ENCODE measurements around the gene NOX3. TPM values are rescaled to one million over a fixed set of nuclear protein-coding genes. Genes with fewer than 3 reads are reported as not detected.

Gene NOX3
- total RNA-seq, 5 donors from 2014 or later (not counting 1 experiment from before 2014, with no cell fraction given): not detected

- Mint-ChIP-seq H3K36me3 (no peaks in the 10 kb centered on the region), H3K27ac (no peak overlapping the region), H3K27me3 (peaks cover 3 to 14% of the 10 kb centered on the region in 2 donors), H3K4me1 (peaks cover 5 to 7% (median 6%) of the 10 kb centered on the region in 3 donors), H3K9me3 (no peaks in the 10 kb centered on the region), H3K4me3 (no peak overlapping the region)
- Histone ChIP-seq H3K9me3 (no peaks in the 10 kb centered on the region), H3K27ac (ENCODE audit: low read length) (no peak overlapping the region), H3K27me3 (replicated peaks in 1 of 2; ENCODE audit: control insufficient read depth in 2 of 2, extremely low read depth in 1 of 2, insufficient read depth in 2 of 2, low read length in 1 of 2) (peaks cover 0 to 2% of the 10 kb centered on the region in 2 experiments), H3K36me3 (ENCODE audit: control insufficient read depth in 2 of 2, extremely low read depth in 1 of 2, insufficient read depth in 1 of 2, low read length in 1 of 2) (no peaks in the 10 kb centered on the region), H3K4me1 (ENCODE audit: control insufficient read depth in 1 of 2, extremely low read depth in 1 of 2, insufficient read depth in 2 of 2, low read length in 2 of 2) (peaks cover 0 to 2% of the 10 kb centered on the region in 2 experiments), H3K4me3 (ENCODE audit: control insufficient read depth in 1 of 2, extremely low read depth in 1 of 2, low read length in 1 of 2) (no peak overlapping the region)
- ChIA-PET CTCF (interaction anchor here in 1 of 2 donors (0.7 kb wide), 1 partner anchor 1886 kb away, joined by 4 read pairs; no protein-coding TSS in a partner anchor), POLR2A (interaction anchor here in 1 of 2 donors (0.6 kb wide), 1 partner anchor 30 kb away, joined by 4 read pairs; no protein-coding TSS in a partner anchor)
- ATAC-seq (replicated peaks in 1 of 4) (no peak), DNase-seq (no peak)
Measured at GRCh38 chr6:155447949-155448348, 7.7 kb downstream of the NOX3 start.

GRCh38 chr6:155444952-155445903 is 10.4 kb downstream of the NOX3 start:
- Mint-ChIP-seq H3K36me3 (no peaks in the 10 kb centered on the region), H3K4me3 (no peak overlapping the region), H3K27ac (no peak overlapping the region), H3K9me3 (no peaks in the 10 kb centered on the region), H3K4me1 (peaks cover 5 to 7% (median 6%) of the 10 kb centered on the region in 3 donors), H3K27me3 (peaks cover 3 to 7% of the 10 kb centered on the region in 2 donors)
- peaks cover 0 to 2% of the 10 kb centered on the region in 2 experiments for H3K27me3 ChIP-seq (replicated peaks in 1 of 2; ENCODE audit: control insufficient read depth in 2 of 2, extremely low read depth in 1 of 2, insufficient read depth in 2 of 2, low read length in 1 of 2)
- no peak overlapping the region for H3K27ac ChIP-seq (ENCODE audit: low read length)
- ATAC-seq (replicated peaks in 1 of 4) (no peak), DNase-seq (no peak)
- 51% methylated on average over 3 of the region's 9 CpGs for WGBS (ENCODE audit: insufficient coverage)
- peaks cover 0 to 2% of the 10 kb centered on the region in 2 experiments for H3K4me1 ChIP-seq (ENCODE audit: control insufficient read depth in 1 of 2, extremely low read depth in 1 of 2, insufficient read depth in 2 of 2, low read length in 2 of 2)
- H3K4me3 ChIP-seq (ENCODE audit: control insufficient read depth in 1 of 2, extremely low read depth in 1 of 2, low read length in 1 of 2): no peak overlapping the region
- H3K36me3 ChIP-seq (ENCODE audit: control insufficient read depth in 2 of 2, extremely low read depth in 1 of 2, insufficient read depth in 1 of 2, low read length in 1 of 2): no peaks in the 10 kb centered on the region
- ChIA-PET POLR2A (no interaction called here), CTCF (no interaction called here)
- no peaks in the 10 kb centered on the region for H3K9me3 ChIP-seq

DNA sequence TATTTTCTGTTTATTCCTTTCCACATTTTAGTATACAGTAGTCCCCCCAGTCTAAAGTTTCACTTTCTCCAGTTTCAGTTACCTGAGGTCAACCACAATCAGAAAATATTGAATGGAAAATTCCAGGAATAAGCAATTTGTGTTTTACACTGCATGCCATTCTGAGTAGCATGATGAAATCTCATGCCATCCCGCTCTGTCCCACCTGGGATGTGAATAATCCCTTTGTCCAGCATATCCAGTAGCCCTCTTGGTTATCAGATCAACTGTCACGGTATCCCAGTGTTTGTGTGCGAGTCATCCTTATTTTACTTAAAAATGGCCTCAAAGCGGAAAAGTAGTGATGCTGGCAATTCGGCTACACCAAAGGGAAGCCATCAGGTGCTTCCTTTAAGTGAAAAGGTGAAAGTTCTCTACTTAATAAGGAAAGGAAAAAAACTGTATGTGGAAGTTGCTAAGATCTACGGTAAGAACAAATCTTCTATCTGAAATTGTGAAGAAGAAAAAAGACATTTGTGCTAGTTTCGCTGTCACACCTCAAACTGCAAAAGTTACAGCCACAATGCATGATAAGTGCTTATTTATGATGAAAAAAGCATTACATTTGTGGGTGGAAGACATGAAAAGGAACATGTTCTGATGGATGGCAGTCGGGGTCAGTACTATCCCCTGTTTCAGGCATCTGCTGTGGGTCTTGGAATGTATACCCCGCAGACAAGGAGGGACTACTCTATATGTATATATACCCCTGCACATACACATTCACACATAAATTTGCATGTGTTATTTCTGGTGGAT is 11.3 kb downstream of the NOX3 start:
- Mint-ChIP-seq H3K27me3 (peaks cover 3 to 4% of the 10 kb centered on the region in 2 donors), H3K27ac (no peak overlapping the region), H3K4me1 (peaks cover 3 to 5% (median 5%) of the 10 kb centered on the region in 3 donors), H3K9me3 (no peaks in the 10 kb centered on the region), H3K4me3 (no peak overlapping the region), H3K36me3 (no peaks in the 10 kb centered on the region)
- ChIA-PET POLR2A (no interaction called here), CTCF (no interaction called here)
- no peaks in the 10 kb centered on the region for H3K4me1 ChIP-seq (ENCODE audit: control insufficient read depth in 1 of 2, extremely low read depth in 1 of 2, insufficient read depth in 2 of 2, low read length in 2 of 2)
- H3K36me3 ChIP-seq (ENCODE audit: control insufficient read depth in 2 of 2, extremely low read depth in 1 of 2, insufficient read depth in 1 of 2, low read length in 1 of 2): no peaks in the 10 kb centered on the region
- peaks cover 0 to 2% of the 10 kb centered on the region in 2 experiments for H3K27me3 ChIP-seq (replicated peaks in 1 of 2; ENCODE audit: control insufficient read depth in 2 of 2, extremely low read depth in 1 of 2, insufficient read depth in 2 of 2, low read length in 1 of 2)
- ATAC-seq (replicated peaks in 1 of 4): no peak
- no peaks in the 10 kb centered on the region for H3K9me3 ChIP-seq
- WGBS (ENCODE audit: insufficient coverage): 78% methylated on average over 1 of the region's 9 CpGs
- no peak overlapping the region for H3K27ac ChIP-seq (ENCODE audit: low read length)
- no peak overlapping the region for H3K4me3 ChIP-seq (ENCODE audit: control insufficient read depth in 1 of 2, extremely low read depth in 1 of 2, low read length in 1 of 2)
- DNase-seq: no peak

DNA sequence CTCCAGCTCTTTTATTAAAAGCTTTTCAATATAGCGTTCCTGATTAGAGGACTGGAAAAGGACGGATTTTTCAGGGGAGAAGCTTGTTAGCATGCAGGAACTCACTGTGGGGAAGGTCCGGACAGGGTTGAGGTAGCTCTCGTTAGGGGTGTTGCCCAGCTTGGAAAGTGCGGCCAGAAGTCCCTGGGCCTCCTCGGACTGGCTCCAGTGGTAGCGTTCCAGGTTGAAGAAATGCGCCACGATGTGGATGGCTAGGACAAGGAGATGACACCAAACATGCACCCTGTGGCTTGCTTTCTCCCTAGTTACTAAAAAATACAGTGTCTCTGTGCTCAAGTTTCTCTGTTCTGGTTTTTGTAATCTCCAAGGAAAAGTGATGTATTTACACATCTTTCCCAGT is 12.5 kb downstream of the NOX3 start:
- Histone ChIP-seq H3K36me3 (ENCODE audit: control insufficient read depth in 2 of 2, extremely low read depth in 1 of 2, insufficient read depth in 1 of 2, low read length in 1 of 2) (no peaks in the 10 kb centered on the region), H3K9me3 (no peaks in the 10 kb centered on the region), H3K4me3 (ENCODE audit: control insufficient read depth in 1 of 2, extremely low read depth in 1 of 2, low read length in 1 of 2) (no peak overlapping the region), H3K27ac (ENCODE audit: low read length) (no peak overlapping the region), H3K27me3 (replicated peaks in 1 of 2; ENCODE audit: control insufficient read depth in 2 of 2, extremely low read depth in 1 of 2, insufficient read depth in 2 of 2, low read length in 1 of 2) (no peaks in the 10 kb centered on the region), H3K4me1 (ENCODE audit: control insufficient read depth in 1 of 2, extremely low read depth in 1 of 2, insufficient read depth in 2 of 2, low read length in 2 of 2) (no peaks in the 10 kb centered on the region)
- Mint-ChIP-seq H3K27ac (no peak overlapping the region), H3K9me3 (no peaks in the 10 kb centered on the region), H3K36me3 (no peaks in the 10 kb centered on the region), H3K27me3 (peaks cover 2 to 3% of the 10 kb centered on the region in 2 donors), H3K4me3 (no peak overlapping the region), H3K4me1 (peaks cover 0 to 1% (median 0%) of the 10 kb centered on the region in 3 donors)
- 97% methylated on average over 5 of the region's 9 CpGs for WGBS (ENCODE audit: insufficient coverage)
- DNase-seq: no peak
- ChIA-PET CTCF (no interaction called here), POLR2A (no interaction called here)
- ATAC-seq (replicated peaks in 1 of 4): no peak

DNA sequence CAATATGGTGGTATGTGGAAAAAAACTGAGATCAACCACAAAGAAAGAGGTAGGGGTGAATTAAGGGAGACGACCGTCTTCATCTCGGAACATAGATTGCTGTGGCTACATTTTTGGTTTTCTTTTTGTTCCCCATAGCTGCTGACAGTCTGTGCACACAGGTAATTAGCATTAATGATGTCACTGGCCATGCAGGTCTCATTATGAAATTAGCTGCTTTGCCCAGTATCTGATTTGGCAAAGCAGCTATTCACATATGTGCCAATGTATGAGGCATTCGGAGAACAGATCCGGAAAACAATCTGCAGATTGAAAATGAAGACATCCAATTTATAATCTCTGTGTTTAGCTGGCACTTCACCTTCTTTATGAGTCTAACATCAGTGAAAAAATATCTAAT is 13.1 kb downstream of the NOX3 start:
- Mint-ChIP-seq H3K9me3 (no peaks in the 10 kb centered on the region), H3K4me3 (no peak overlapping the region), H3K36me3 (no peaks in the 10 kb centered on the region), H3K27me3 (peaks cover 2 to 3% of the 10 kb centered on the region in 2 donors), H3K4me1 (peaks cover 0 to 1% (median 0%) of the 10 kb centered on the region in 3 donors), H3K27ac (no peak overlapping the region)
- no peaks in the 10 kb centered on the region for H3K4me1 ChIP-seq (ENCODE audit: control insufficient read depth in 1 of 2, extremely low read depth in 1 of 2, insufficient read depth in 2 of 2, low read length in 2 of 2)
- no peaks in the 10 kb centered on the region for H3K36me3 ChIP-seq (ENCODE audit: control insufficient read depth in 2 of 2, extremely low read depth in 1 of 2, insufficient read depth in 1 of 2, low read length in 1 of 2)
- H3K27ac ChIP-seq (ENCODE audit: low read length): no peak overlapping the region
- no peaks in the 10 kb centered on the region for H3K27me3 ChIP-seq (replicated peaks in 1 of 2; ENCODE audit: control insufficient read depth in 2 of 2, extremely low read depth in 1 of 2, insufficient read depth in 2 of 2, low read length in 1 of 2)
- 81% methylated on average over 3 of the region's 5 CpGs for WGBS (ENCODE audit: insufficient coverage)
- H3K9me3 ChIP-seq: no peaks in the 10 kb centered on the region
- POLR2A ChIA-PET: no interaction called here
- CTCF ChIA-PET: no interaction called here
- no peak for ATAC-seq (replicated peaks in 1 of 4)
- no peak for DNase-seq
- H3K4me3 ChIP-seq (ENCODE audit: control insufficient read depth in 1 of 2, extremely low read depth in 1 of 2, low read length in 1 of 2): no peak overlapping the region

DNA sequence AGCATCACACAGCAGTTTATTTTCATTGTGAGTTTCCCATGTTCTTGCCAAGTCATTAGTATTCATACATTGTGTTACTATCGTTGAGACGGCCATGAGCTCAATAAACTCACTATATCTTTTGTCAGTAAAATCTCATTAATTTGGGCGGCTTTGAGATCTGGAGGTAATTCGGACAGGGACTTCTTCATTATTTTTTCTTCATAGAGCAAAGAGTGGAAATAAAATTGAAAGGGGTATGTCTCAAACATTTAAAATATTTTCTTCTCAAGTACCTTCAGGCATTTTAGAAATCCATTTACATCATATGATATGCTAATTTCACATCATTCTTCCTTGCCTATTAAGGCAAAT is 14.6 kb downstream of the NOX3 start:
- POLR2A ChIA-PET: interaction anchor here in 1 of 2 donors (0.7 kb wide), 1 partner anchor 1048 kb away, joined by 3 read pairs; no protein-coding TSS in a partner anchor
- peaks cover 0 to 1% (median 0%) of the 10 kb centered on the region in 3 donors for H3K4me1 Mint-ChIP-seq
- H3K27ac ChIP-seq (ENCODE audit: low read length): no peak overlapping the region
- peaks cover 0 to 2% of the 10 kb centered on the region in 2 donors for H3K27me3 Mint-ChIP-seq
- no peaks in the 10 kb centered on the region for H3K9me3 ChIP-seq
- no peak overlapping the region for H3K4me3 ChIP-seq (ENCODE audit: control insufficient read depth in 1 of 2, extremely low read depth in 1 of 2, low read length in 1 of 2)
- no CpG with 5 or more reads among the region's 4 CpGs for WGBS (ENCODE audit: insufficient coverage)
- H3K27me3 ChIP-seq (replicated peaks in 1 of 2; ENCODE audit: control insufficient read depth in 2 of 2, extremely low read depth in 1 of 2, insufficient read depth in 2 of 2, low read length in 1 of 2): no peaks in the 10 kb centered on the region
- no peak overlapping the region for H3K4me3 Mint-ChIP-seq
- no peaks in the 10 kb centered on the region for H3K9me3 Mint-ChIP-seq
- ATAC-seq (replicated peaks in 1 of 4) (no peak), DNase-seq (no peak)
- no peaks in the 10 kb centered on the region for H3K36me3 Mint-ChIP-seq
- CTCF ChIA-PET: interaction anchor here in 1 of 2 donors (0.6 kb wide), 1 partner anchor 331 kb away, joined by 3 read pairs; no protein-coding TSS in a partner anchor
- no peak overlapping the region for H3K27ac Mint-ChIP-seq
- no peaks in the 10 kb centered on the region for H3K36me3 ChIP-seq (ENCODE audit: control insufficient read depth in 2 of 2, extremely low read depth in 1 of 2, insufficient read depth in 1 of 2, low read length in 1 of 2)
- H3K4me1 ChIP-seq (ENCODE audit: control insufficient read depth in 1 of 2, extremely low read depth in 1 of 2, insufficient read depth in 2 of 2, low read length in 2 of 2): no peaks in the 10 kb centered on the region
